Caco-2 (cell line): Measurements from ENCODE around the gene SERINC4. TPM values are rescaled to one million over a fixed set of nuclear protein-coding genes. Genes with fewer than 3 reads are reported as not detected.
"Not testable (repeated sequence)": the region's sequence is repeated elsewhere in the genome, so short reads cannot be mapped to it uniquely, and the experiment has no call there.

Experiments
- BruUV-seq: library from RNA; stranded (reverse); fragments of 400-500 nt; replicated peaks from 2 replicates; lab custom pipeline; 2021; lab: Mats Ljungman, UMichigan
- CTCF ChIA-PET: fragments of 300-600 bp; sonication (Branson Sonifier 250); formaldehyde crosslinking; loops from one replicate; lab custom pipeline; 2022; ENCODE audit warnings: antibody characterized with exemption; lab: Charles Lee
- POLR2A ChIA-PET: fragments of 300-600 bp; sonication (Branson Sonifier 250); formaldehyde crosslinking; loops from one replicate; lab custom pipeline; 2022; ENCODE audit warnings: antibody characterized with exemption; lab: Charles Lee
- DNase-seq, 2 experiments: peaks; one replicate each; pipeline versions ENCODE4 v3.0.0 to v3.0.0-alpha.2; 2020 to 2022
- H3K27me3 ChIP-seq: replicated peaks from 2 replicates; pipeline ENCODE4 v1.6.0; 2011; ENCODE audit warnings: low read length; ENCODE audit not compliant: control insufficient read depth, insufficient read depth
- H3K36me3 ChIP-seq: 2 replicates; pipeline ENCODE4 v1.5.1; 2011; ENCODE audit warnings: low read length; ENCODE audit not compliant: control insufficient read depth, insufficient read depth
- H3K4me1 ChIP-seq: fragments of 250-450 bp; sonication (Bioruptor Pico); 2 replicates; pipeline ENCODE4 v1.5.1; 2020; ENCODE audit warnings: mild to moderate bottlenecking
- H3K4me3 ChIP-seq: 2 replicates; pipeline ENCODE4 v1.5.1; 2011; ENCODE audit warnings: low read depth, mild to moderate bottlenecking, control low read depth, low read length
- H3K9me3 ChIP-seq: fragments of 250-450 bp; sonication (Bioruptor Pico); 2 replicates; pipeline ENCODE4 v1.5.1; 2020; ENCODE audit warnings: mild to moderate bottlenecking, moderate library complexity
- H3K27ac Mint-ChIP-seq: one replicate; pipeline ENCODE4 v1.8.0; 2022; ENCODE audit warnings: mixed read lengths; ENCODE audit not compliant: unreplicated experiment
- H3K27me3 Mint-ChIP-seq: one replicate; pipeline ENCODE4 v1.8.0; 2022; ENCODE audit warnings: mixed read lengths; ENCODE audit not compliant: insufficient read depth, unreplicated experiment
- H3K36me3 Mint-ChIP-seq: one replicate; pipeline ENCODE4 v1.8.0; 2022; ENCODE audit warnings: mild to moderate bottlenecking, mixed read lengths; ENCODE audit not compliant: insufficient read depth, unreplicated experiment
- H3K4me1 Mint-ChIP-seq: one replicate; pipeline ENCODE4 v1.8.0; 2022; ENCODE audit warnings: low read depth, mixed read lengths; ENCODE audit not compliant: unreplicated experiment
- H3K4me3 Mint-ChIP-seq: one replicate; pipeline ENCODE4 v1.8.0; 2022; ENCODE audit warnings: mild to moderate bottlenecking, moderate library complexity, mixed read lengths; ENCODE audit not compliant: unreplicated experiment
- H3K9me3 Mint-ChIP-seq: one replicate; pipeline ENCODE4 v1.8.0; 2022; ENCODE audit warnings: mixed read lengths; ENCODE audit not compliant: unreplicated experiment
- intact Hi-C: fragments of 100-400 bp; cut with micrococcal nuclease; formaldehyde crosslinking; loops from one replicate; pipeline ENCODE4 v1.10.0; 2022; ENCODE audit not compliant: unreplicated experiment
- total RNA-seq: library from RNA; stranded (reverse); gene quantifications from 2 replicates; pipeline ENCODE4 v1.2.3, GENCODE V29; 2022
- TF ChIP-seq, protein P1 (sequence below), 2 experiments: fragments of 200-600 bp in 1 of 2; IDR thresholded peaks; 1 replicate in 1 of 2; 2 replicates in 1 of 2; pipeline versions ENCODE4 v1.5.1 to v1.8.0; 2011 to 2022; ENCODE audit warnings: antibody characterized with exemption in 1 of 2, control low read depth in 1 of 2, inconsistent platforms in 1 of 2, low read depth in 1 of 2, low read length in 1 of 2, mild to moderate bottlenecking in 1 of 2, moderate library complexity in 1 of 2; ENCODE audit not compliant: insufficient read depth in 1 of 2, severe bottlenecking in 1 of 2, unreplicated experiment in 1 of 2

The SERINC4 gene
- total RNA-seq, 1 experiment from 2014 or later, result 0.23 TPM

DNA sequence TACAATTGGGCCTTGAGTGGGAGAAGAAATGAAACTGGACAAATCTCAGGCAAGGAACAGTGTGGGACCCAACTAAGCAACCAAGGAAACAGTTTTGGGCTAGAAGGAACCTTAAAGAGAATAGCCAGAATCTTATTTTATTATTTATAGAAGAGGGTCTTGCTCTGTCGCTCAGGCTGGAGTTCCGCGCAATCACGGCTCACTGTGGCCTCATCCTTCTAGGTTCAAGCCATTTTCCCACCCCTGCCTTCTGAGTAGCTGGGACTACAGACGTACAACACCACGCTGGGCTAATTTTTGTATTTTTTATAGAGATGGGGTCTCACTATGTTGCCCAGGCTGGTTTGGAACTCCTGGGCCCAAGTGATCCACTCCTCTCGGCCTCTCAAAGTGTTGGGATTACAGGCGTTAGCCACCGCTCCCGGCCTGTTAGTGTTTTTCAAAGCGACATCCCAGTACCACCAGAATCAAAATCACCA is 26.0 kb upstream of the SERINC4 start:
- TF ChIP-seq, protein P1, sequence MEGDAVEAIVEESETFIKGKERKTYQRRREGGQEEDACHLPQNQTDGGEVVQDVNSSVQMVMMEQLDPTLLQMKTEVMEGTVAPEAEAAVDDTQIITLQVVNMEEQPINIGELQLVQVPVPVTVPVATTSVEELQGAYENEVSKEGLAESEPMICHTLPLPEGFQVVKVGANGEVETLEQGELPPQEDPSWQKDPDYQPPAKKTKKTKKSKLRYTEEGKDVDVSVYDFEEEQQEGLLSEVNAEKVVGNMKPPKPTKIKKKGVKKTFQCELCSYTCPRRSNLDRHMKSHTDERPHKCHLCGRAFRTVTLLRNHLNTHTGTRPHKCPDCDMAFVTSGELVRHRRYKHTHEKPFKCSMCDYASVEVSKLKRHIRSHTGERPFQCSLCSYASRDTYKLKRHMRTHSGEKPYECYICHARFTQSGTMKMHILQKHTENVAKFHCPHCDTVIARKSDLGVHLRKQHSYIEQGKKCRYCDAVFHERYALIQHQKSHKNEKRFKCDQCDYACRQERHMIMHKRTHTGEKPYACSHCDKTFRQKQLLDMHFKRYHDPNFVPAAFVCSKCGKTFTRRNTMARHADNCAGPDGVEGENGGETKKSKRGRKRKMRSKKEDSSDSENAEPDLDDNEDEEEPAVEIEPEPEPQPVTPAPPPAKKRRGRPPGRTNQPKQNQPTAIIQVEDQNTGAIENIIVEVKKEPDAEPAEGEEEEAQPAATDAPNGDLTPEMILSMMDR (IDR thresholded peaks at IDR 0.05; ENCODE audit: insufficient read depth in 1 of 2, low read depth in 1 of 2, low read length in 1 of 2, severe bottlenecking in 1 of 2, unreplicated experiment in 1 of 2), result no peak
- no peaks in the 10 kb centered on the region for H3K9me3 ChIP-seq
- peak overlapping the region; percentile 87 for H3K27ac Mint-ChIP-seq
- 0 out of 2 replicates have a peak, but pooled peaks cover 6% of the 10 kb centered on the region for H3K4me1 ChIP-seq
- peaks cover 20% of the 10 kb centered on the region for H3K4me1 Mint-ChIP-seq
- peak overlapping the region; percentile 59 for H3K4me3 ChIP-seq
- no peaks in the 10 kb centered on the region for H3K27me3 ChIP-seq
- peaks cover 30% of the 10 kb centered on the region for H3K36me3 Mint-ChIP-seq
- peak overlapping the region; percentile 92 for H3K4me3 Mint-ChIP-seq
- ChIA-PET POLR2A (no interaction called here), CTCF (no interaction called here)
- BruUV-seq, result no TSS peak
- intact Hi-C loops, result no loop called here
- DNase-seq, result no peak
- no peaks in the 10 kb centered on the region for H3K36me3 ChIP-seq
- no peaks in the 10 kb centered on the region for H3K27me3 Mint-ChIP-seq
- H3K9me3 Mint-ChIP-seq, result no peaks in the 10 kb centered on the region

DNA sequence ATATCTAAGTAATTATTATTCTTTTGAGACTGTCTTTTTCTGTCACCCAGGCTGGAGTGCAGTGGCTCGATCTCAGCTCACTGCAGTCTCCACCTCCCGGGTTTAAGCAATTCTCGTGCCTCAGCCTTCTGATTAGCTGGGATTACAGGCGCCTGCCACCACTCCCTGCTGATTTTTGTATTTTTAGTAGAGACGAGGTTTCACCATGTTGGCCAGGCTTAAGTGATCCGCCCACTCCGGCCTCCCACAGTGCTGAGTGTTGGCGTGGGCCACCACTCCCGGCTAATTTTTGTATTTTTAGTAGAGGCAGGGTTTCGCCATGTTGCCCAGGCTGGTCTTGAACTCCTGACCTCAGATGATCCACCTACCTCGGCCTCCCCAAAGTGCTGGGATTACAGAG is 25.3 kb upstream of the SERINC4 start:
- H3K36me3 ChIP-seq, H3K9me3 Mint-ChIP-seq, DNase-seq, H3K27me3 ChIP-seq, H3K9me3 ChIP-seq, BruUV-seq, H3K4me1 ChIP-seq, H3K4me3 ChIP-seq, CTCF ChIA-PET, H3K27me3 Mint-ChIP-seq: not testable (repeated sequence)
- H3K4me1 Mint-ChIP-seq, result peaks cover 21% of the 10 kb centered on the region
- H3K4me3 Mint-ChIP-seq, result peak overlapping the region; percentile 95
- POLR2A ChIA-PET, result interaction anchor here (0.8 to 1.4 kb wide), 3 partner anchors 33 to 603 kb away, joined by 3 to 6 read pairs (median 5); partner anchors contain the start of genes CTDSPL2 and SERF2
- H3K27ac Mint-ChIP-seq, result peak overlapping the region; percentile 92
- intact Hi-C loops, result loop anchor here (2.0 kb wide), 1 partner anchor 25 kb away; the partner anchor contains the start of genes HYPK and SERINC4
- peaks cover 30% of the 10 kb centered on the region for H3K36me3 Mint-ChIP-seq

DNA sequence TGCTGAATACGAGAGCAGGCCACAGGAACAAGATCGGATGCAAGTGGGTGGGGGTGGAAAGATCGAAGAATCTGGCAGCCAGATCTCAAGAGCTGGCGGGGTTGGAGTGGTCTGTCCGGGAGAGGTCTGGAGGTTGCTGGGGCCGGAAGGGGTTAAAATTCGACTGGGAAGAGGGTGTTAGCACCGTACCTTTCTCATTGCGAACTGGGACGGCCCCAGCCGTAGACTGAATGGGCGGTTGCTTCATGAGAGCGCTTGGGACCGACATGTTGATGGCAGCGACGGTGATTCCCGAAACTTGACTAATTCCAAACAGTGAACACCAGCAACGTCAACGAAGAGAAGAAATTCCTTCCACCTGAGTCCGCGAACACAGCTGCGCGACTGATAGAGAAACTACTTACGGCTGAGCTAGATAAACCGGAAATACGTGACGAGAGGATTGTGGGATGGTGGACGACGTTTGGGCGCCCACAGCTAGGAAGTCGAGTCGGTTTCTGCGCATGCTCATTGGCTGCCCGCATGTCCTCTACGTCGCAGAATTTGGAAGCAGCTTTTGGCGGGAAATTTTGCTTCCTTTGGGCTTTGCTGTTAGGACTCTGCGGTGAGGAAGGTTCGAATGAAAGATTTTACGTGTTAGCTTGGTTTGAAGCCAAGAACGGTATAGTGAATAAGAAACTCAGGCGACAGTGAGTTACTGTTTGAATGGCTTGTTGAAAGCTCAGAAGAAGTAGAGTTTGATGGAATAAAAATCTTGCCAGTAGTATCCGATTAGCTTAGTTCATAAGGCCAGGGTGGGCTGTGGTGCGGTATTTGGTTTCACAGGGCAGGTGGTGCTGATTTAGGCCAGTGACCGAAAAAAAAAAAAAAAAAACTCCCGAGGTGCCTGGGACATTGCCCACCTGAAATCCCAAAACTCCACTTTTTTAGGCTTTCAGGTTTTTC is 24.6 kb upstream of the SERINC4 start, which contains the start of gene MFAP1:
Gene MFAP1 (minus strand): TSS at position 389 of the 945 bp plus-strand sequence. CDS start 121 bp downstream, at position 268.
- BruUV-seq, result TSS peak; percentile 77
- DNase-seq, result peak; percentile 92 to 96
- Mint-ChIP-seq H3K4me1 (peaks cover 21% of the 10 kb centered on the region), H3K27me3 (no peaks in the 10 kb centered on the region), H3K27ac (peak within 1 kb of the TSS; percentile 92), H3K4me3 (peak within 1 kb of the TSS; percentile 95), H3K9me3 (no peaks in the 10 kb centered on the region), H3K36me3 (peaks cover 24% of the 10 kb centered on the region)
- intact Hi-C loops, result loop anchor here (2.0 kb wide), 1 partner anchor 24 kb away; the partner anchor contains the start of genes HYPK and SERINC4
- TF ChIP-seq, protein P1 (IDR thresholded peaks at IDR 0.05; ENCODE audit: insufficient read depth in 1 of 2, low read depth in 1 of 2, low read length in 1 of 2, severe bottlenecking in 1 of 2, unreplicated experiment in 1 of 2), result no peak
- no peaks in the 10 kb centered on the region for H3K27me3 ChIP-seq
- POLR2A ChIA-PET, result interaction anchor here (0.5 to 1.4 kb wide), 9 partner anchors 9 to 1447 kb away, joined by 3 to 9 read pairs (median 4); partner anchors contain the start of genes CTDSPL2, HYPK, SERF2 and SERINC4
- H3K36me3 ChIP-seq, result no peaks in the 10 kb centered on the region
- H3K4me3 ChIP-seq, result peak within 1 kb of the TSS; percentile 79
- H3K4me1 ChIP-seq, result 0 out of 2 replicates have a peak, but pooled peaks cover 6% of the 10 kb centered on the region
- CTCF ChIA-PET, result no interaction called here
- no peaks in the 10 kb centered on the region for H3K9me3 ChIP-seq
